ENCODE measurements around the gene HNRNPUL2.

- TF ChIP-seq CTCF (IDR thresholded peaks at IDR 0.05) = peak in 1 of 6 experiments; percentile 2
- TF ChIP-seq POLR2A (IDR thresholded peaks at IDR 0.05) = peak in 1 of 4 donors; percentile 75
- peak; percentile 52 to 75 for TF ChIP-seq POLR2AphosphoS5 (IDR thresholded peaks at IDR 0.05)
Measured at GRCh38 chr11:62705880-62706849, 21.1 kb downstream of the HNRNPUL2 start.
